HepG2 (cell line): ENCODE data around the gene EGLN1. TPM values are rescaled to one million over a fixed set of nuclear protein-coding genes. Genes with fewer than 3 reads are reported as not detected.

ENCODE experiments used
- ATAD3A ChIP-seq: sonication (generic); formaldehyde crosslinking; IDR thresholded peaks from 2 replicates; pipeline ENCODE4 v1.4.0; 2020; ENCODE audit warnings: missing genetic modification reagents
- KDM3A ChIP-seq: IDR thresholded peaks from 2 replicates; pipeline ENCODE4 v1.6.1; 2018; ENCODE audit warnings: low read depth, missing compliant biosample characterization
- NFYC ChIP-seq: IDR thresholded peaks from 2 replicates; pipeline ENCODE4 v1.6.1; 2016; ENCODE audit warnings: missing genetic modification reagents, missing compliant biosample characterization
- PRPF4 ChIP-seq: fragments of 200-400 bp; formaldehyde crosslinking; IDR thresholded peaks from 2 replicates; pipeline ENCODE4 v1.6.1; 2016; ENCODE audit warnings: low read length, low read depth; ENCODE audit not compliant: poor library complexity, severe bottlenecking
- RFXAP ChIP-seq: sonication (generic); formaldehyde crosslinking; IDR thresholded peaks from 2 replicates; pipeline ENCODE4 v1.4.0; 2020; ENCODE audit warnings: missing genetic modification reagents, borderline replicate concordance
- WIZ ChIP-seq: sonication (generic); formaldehyde crosslinking; IDR thresholded peaks from 2 replicates; pipeline ENCODE4 v1.5.1; 2020; ENCODE audit warnings: mild to moderate bottlenecking, missing genetic modification reagents
- ZNF317 ChIP-seq: sonication (generic); formaldehyde crosslinking; IDR thresholded peaks from 2 replicates; pipeline ENCODE4 v1.5.0; 2020; ENCODE audit warnings: mild to moderate bottlenecking, missing genetic modification reagents
- ZNF446 ChIP-seq: sonication (generic); formaldehyde crosslinking; IDR thresholded peaks from 2 replicates; pipeline ENCODE4 v1.5.0; 2020; ENCODE audit warnings: mild to moderate bottlenecking, missing genetic modification reagents
- ZNF772 ChIP-seq: sonication (generic); formaldehyde crosslinking; IDR thresholded peaks from 2 replicates; pipeline ENCODE4 v1.5.0; 2020; ENCODE audit warnings: mild to moderate bottlenecking, missing genetic modification reagents
- polyA plus RNA-seq, 8 experiments: library from polyadenylated mRNA; depleted of rRNA in 3 of 8; stranded (reverse) in 7 of 8; unstranded in 1 of 8; fragments of >200 nt; fragmentation: Illumina TruSeq in 4 of 8; extraction: Trizol in 4 of 8; gene quantifications; 2 replicates each; pipeline versions ENCODE4 v1.2.1 to v1.2.3, GENCODE V29; 2011 to 2016; ENCODE audit warnings: low read depth in 4 of 8, missing spikeins in 1 of 8, mixed read lengths in 1 of 8; ENCODE audit not compliant: insufficient read depth in 1 of 8
- total RNA-seq, 5 experiments: library from RNA; depleted of rRNA; stranded (reverse); fragments of >200 nt; fragmentation: Illumina TruSeq; extraction: Trizol; gene quantifications; 2 replicates each; pipeline ENCODE4 v1.2.3, GENCODE V29; 2016; ENCODE audit warnings: low read depth in 1 of 5
- TF ChIP-seq, protein P1 (sequence below): sonication (generic); formaldehyde crosslinking; IDR thresholded peaks from 2 replicates; pipeline ENCODE4 v1.4.0; 2020; ENCODE audit warnings: mild to moderate bottlenecking, low read depth, missing genetic modification reagents
- TF ChIP-seq, protein P2 (sequence below): sonication (generic); formaldehyde crosslinking; IDR thresholded peaks from 2 replicates; pipeline ENCODE4 v1.4.0; 2020; ENCODE audit warnings: mild to moderate bottlenecking, missing genetic modification reagents
- TF ChIP-seq, protein P3 (sequence below): sonication (generic); formaldehyde crosslinking; conservative IDR thresholded peaks from 2 replicates; pipeline ENCODE4 v1.8.0; 2022; ENCODE audit warnings: mild to moderate bottlenecking, moderate library complexity, missing genetic modification reagents
- TF ChIP-seq, protein P4 (sequence below): sonication (generic); formaldehyde crosslinking; IDR thresholded peaks from 2 replicates; pipeline ENCODE4 v1.4.0; 2020; ENCODE audit warnings: missing genetic modification reagents
- TF ChIP-seq, protein P5 (sequence below): sonication (generic); formaldehyde crosslinking; IDR thresholded peaks from 2 replicates; pipeline ENCODE4 v1.8.0; 2022; ENCODE audit warnings: mild to moderate bottlenecking, missing genetic modification reagents, moderate library complexity
- TF ChIP-seq, protein P6 (sequence below): sonication (generic); formaldehyde crosslinking; IDR thresholded peaks from 2 replicates; pipeline ENCODE4 v1.4.0; 2020; ENCODE audit warnings: missing genetic modification reagents, borderline replicate concordance

The EGLN1 gene
- total and polyA plus RNA-seq, 2 of the 13 experiments (the other 11 are each of a cell fraction or from before 2014, with no cell fraction given): 34.4 to 44.1 TPM

DNA sequence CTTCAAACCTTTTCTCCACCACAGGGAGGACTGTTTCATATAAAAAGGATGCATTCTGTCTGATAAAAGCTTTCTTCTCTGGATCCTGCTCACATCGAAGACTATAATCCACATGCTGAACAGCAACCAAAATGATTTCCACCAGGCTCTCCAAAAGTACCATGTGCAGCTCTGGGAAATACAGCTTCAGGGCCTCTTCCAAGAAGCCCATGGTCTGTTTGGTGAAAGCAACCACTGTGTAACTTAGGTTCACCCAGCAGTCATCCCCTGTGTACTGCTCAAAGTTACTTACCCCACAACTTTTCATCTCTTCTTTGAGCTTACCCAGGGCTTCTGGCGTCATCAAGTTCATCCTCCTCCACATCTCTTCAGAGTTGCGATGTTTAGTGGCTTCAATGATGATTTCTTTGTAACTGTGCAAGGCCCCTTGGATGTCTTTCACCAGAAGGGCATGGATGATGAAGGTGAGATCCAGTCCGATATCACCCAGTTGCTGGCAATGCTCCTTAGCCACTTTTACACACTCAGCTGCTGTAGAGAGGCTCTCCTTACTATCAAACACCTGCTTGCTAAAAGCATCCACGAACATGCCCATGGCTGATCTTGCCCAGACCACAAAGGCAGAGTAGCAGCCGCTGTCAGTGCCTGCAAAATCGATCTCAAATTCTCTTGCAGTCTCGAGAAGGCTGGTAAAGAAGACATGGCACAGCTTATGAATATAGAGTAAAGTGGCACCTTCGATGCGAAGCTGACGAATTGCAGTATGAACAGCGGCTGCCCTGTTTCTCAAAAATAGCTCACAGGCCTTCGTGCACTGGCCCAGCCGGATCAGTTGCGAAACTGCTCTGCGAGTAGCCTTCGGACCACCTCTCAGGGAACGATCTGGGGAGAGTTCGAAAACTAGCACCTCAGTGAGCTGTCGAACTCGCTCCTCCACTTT is 86.2 kb downstream of the EGLN1 start (continued):
- TF ChIP-seq PRPF4 (no peak), NFYC (no peak), RFXAP (no peak), ZNF772 (no peak), ZNF317 (CRISPR knock-in tag) (no peak), ATAD3A (CRISPR knock-in tag) (no peak), KDM3A (CRISPR knock-in tag) (no peak), ZNF446 (no peak), WIZ (CRISPR knock-in tag) (no peak)
- TF ChIP-seq, protein P1, sequence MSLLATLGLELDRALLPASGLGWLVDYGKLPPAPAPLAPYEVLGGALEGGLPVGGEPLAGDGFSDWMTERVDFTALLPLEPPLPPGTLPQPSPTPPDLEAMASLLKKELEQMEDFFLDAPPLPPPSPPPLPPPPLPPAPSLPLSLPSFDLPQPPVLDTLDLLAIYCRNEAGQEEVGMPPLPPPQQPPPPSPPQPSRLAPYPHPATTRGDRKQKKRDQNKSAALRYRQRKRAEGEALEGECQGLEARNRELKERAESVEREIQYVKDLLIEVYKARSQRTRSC (CRISPR knock-in tag): no peak
- TF ChIP-seq, protein P2, sequence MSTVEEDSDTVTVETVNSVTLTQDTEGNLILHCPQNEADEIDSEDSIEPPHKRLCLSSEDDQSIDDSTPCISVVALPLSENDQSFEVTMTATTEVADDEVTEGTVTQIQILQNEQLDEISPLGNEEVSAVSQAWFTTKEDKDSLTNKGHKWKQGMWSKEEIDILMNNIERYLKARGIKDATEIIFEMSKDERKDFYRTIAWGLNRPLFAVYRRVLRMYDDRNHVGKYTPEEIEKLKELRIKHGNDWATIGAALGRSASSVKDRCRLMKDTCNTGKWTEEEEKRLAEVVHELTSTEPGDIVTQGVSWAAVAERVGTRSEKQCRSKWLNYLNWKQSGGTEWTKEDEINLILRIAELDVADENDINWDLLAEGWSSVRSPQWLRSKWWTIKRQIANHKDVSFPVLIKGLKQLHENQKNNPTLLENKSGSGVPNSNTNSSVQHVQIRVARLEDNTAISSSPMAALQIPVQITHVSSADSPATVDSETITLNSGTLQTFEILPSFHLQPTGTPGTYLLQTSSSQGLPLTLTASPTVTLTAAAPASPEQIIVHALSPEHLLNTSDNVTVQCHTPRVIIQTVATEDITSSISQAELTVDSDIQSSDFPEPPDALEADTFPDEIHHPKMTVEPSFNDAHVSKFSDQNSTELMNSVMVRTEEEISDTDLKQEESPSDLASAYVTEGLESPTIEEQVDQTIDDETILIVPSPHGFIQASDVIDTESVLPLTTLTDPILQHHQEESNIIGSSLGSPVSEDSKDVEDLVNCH: no peak
- TF ChIP-seq, protein P3, sequence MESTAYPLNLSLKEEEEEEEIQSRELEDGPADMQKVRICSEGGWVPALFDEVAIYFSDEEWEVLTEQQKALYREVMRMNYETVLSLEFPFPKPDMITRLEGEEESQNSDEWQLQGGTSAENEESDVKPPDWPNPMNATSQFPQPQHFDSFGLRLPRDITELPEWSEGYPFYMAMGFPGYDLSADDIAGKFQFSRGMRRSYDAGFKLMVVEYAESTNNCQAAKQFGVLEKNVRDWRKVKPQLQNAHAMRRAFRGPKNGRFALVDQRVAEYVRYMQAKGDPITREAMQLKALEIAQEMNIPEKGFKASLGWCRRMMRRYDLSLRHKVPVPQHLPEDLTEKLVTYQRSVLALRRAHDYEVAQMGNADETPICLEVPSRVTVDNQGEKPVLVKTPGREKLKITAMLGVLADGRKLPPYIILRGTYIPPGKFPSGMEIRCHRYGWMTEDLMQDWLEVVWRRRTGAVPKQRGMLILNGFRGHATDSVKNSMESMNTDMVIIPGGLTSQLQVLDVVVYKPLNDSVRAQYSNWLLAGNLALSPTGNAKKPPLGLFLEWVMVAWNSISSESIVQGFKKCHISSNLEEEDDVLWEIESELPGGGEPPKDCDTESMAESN: no peak
- TF ChIP-seq, protein P4, sequence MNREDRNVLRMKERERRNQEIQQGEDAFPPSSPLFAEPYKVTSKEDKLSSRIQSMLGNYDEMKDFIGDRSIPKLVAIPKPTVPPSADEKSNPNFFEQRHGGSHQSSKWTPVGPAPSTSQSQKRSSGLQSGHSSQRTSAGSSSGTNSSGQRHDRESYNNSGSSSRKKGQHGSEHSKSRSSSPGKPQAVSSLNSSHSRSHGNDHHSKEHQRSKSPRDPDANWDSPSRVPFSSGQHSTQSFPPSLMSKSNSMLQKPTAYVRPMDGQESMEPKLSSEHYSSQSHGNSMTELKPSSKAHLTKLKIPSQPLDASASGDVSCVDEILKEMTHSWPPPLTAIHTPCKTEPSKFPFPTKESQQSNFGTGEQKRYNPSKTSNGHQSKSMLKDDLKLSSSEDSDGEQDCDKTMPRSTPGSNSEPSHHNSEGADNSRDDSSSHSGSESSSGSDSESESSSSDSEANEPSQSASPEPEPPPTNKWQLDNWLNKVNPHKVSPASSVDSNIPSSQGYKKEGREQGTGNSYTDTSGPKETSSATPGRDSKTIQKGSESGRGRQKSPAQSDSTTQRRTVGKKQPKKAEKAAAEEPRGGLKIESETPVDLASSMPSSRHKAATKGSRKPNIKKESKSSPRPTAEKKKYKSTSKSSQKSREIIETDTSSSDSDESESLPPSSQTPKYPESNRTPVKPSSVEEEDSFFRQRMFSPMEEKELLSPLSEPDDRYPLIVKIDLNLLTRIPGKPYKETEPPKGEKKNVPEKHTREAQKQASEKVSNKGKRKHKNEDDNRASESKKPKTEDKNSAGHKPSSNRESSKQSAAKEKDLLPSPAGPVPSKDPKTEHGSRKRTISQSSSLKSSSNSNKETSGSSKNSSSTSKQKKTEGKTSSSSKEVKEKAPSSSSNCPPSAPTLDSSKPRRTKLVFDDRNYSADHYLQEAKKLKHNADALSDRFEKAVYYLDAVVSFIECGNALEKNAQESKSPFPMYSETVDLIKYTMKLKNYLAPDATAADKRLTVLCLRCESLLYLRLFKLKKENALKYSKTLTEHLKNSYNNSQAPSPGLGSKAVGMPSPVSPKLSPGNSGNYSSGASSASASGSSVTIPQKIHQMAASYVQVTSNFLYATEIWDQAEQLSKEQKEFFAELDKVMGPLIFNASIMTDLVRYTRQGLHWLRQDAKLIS (CRISPR knock-in tag): no peak; the same call in 1 of the 2 replicates
- TF ChIP-seq, protein P5, sequence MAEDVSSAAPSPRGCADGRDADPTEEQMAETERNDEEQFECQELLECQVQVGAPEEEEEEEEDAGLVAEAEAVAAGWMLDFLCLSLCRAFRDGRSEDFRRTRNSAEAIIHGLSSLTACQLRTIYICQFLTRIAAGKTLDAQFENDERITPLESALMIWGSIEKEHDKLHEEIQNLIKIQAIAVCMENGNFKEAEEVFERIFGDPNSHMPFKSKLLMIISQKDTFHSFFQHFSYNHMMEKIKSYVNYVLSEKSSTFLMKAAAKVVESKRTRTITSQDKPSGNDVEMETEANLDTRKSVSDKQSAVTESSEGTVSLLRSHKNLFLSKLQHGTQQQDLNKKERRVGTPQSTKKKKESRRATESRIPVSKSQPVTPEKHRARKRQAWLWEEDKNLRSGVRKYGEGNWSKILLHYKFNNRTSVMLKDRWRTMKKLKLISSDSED (CRISPR knock-in tag): no peak
- TF ChIP-seq, protein P6, sequence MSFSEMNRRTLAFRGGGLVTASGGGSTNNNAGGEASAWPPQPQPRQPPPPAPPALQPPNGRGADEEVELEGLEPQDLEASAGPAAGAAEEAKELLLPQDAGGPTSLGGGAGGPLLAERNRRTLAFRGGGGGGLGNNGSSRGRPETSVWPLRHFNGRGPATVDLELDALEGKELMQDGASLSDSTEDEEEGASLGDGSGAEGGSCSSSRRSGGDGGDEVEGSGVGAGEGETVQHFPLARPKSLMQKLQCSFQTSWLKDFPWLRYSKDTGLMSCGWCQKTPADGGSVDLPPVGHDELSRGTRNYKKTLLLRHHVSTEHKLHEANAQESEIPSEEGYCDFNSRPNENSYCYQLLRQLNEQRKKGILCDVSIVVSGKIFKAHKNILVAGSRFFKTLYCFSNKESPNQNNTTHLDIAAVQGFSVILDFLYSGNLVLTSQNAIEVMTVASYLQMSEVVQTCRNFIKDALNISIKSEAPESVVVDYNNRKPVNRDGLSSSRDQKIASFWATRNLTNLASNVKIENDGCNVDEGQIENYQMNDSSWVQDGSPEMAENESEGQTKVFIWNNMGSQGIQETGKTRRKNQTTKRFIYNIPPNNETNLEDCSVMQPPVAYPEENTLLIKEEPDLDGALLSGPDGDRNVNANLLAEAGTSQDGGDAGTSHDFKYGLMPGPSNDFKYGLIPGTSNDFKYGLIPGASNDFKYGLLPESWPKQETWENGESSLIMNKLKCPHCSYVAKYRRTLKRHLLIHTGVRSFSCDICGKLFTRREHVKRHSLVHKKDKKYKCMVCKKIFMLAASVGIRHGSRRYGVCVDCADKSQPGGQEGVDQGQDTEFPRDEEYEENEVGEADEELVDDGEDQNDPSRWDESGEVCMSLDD (CRISPR knock-in tag): no peak
